Renal cortex interstitium (tissue), 15 donors: Measurements from ENCODE around the gene GOLGA5. TPM values are rescaled to one million over a fixed set of nuclear protein-coding genes. Genes with fewer than 3 reads are reported as not detected.
"Not testable (repeated sequence)": the region's sequence is repeated elsewhere in the genome, so short reads cannot be mapped to it uniquely, and the experiment has no call there.

Experiments used
- DNase-seq, 11 donors: peaks; one replicate each; pipeline ENCODE4 v3.0.0-alpha.2; 2013; ENCODE audit warnings: low read depth in 9 of 11, low spot score in 4 of 11; ENCODE audit errors: extremely low read depth in 1 of 11
- long read RNA-seq, 16 experiments: transcript quantifications; one replicate each; lab custom pipeline, GENCODE V29; 2026
- polyA plus RNA-seq, 3 donors: library from polyadenylated mRNA; unstranded; fragments of 120-200 nt; gene quantifications; one replicate each; pipeline ENCODE4 v1.2.1, GENCODE V29; 2013; ENCODE audit not compliant: insufficient read length in 3 of 3

The GOLGA5 gene
- 10 to 100 TPM; 37.7 to 47.2 (median 39.4) TPM for polyA plus RNA-seq
- long read RNA-seq, donor 1, partial matches to known transcripts: 0 of 4 reads
- long read RNA-seq, donor 1, other reads (novel, unspliced or antisense): 0 of 4 reads
- long read RNA-seq, donor 2, partial matches to known transcripts: 6 of 10 reads
- long read RNA-seq, donor 2, other reads (novel, unspliced or antisense): 0 of 10 reads
- long read RNA-seq, donor 3, transcript GOLGA5-201 (13 exons, 2,969 nt): major isoform, 8 of 33 reads
- long read RNA-seq, donor 3, partial matches to known transcripts: 25 of 33 reads
- long read RNA-seq, donor 3, other reads (novel, unspliced or antisense): 0 of 33 reads
- long read RNA-seq, donor 4, partial matches to known transcripts: 0 of 4 reads
- long read RNA-seq, donor 4, other reads (novel, unspliced or antisense): 0 of 4 reads
- long read RNA-seq, donor 5: 0 reads
- long read RNA-seq, donor 6, partial matches to known transcripts: 15 of 18 reads
- long read RNA-seq, donor 6, other reads (novel, unspliced or antisense): 0 of 18 reads
- long read RNA-seq, donor 7, partial matches to known transcripts: 8 of 12 reads
- long read RNA-seq, donor 7, other reads (novel, unspliced or antisense): 0 of 12 reads
- long read RNA-seq, donor 8: 0 reads
- long read RNA-seq, donor 9, transcript GOLGA5-201 (13 exons, 2,969 nt): major isoform, 5 of 13 reads
- long read RNA-seq, donor 9, partial matches to known transcripts: 8 of 13 reads
- long read RNA-seq, donor 9, other reads (novel, unspliced or antisense): 0 of 13 reads
- long read RNA-seq, donor 10, partial matches to known transcripts: 15 of 18 reads
- long read RNA-seq, donor 10, other reads (novel, unspliced or antisense): 0 of 18 reads
- long read RNA-seq, donor 11, partial matches to known transcripts: 0 of 1 reads
- long read RNA-seq, donor 11, other reads (novel, unspliced or antisense): 0 of 1 reads
- long read RNA-seq, donor 12: 0 reads
- long read RNA-seq, donor 13: 0 reads
- long read RNA-seq, donor 14, transcript GOLGA5-201 (13 exons, 2,969 nt): major isoform, 5 of 5 reads
- long read RNA-seq, donor 14, partial matches to known transcripts: 0 of 5 reads
- long read RNA-seq, donor 14, other reads (novel, unspliced or antisense): 0 of 5 reads
- long read RNA-seq, donor 15, partial matches to known transcripts: 0 of 2 reads
- long read RNA-seq, donor 15, other reads (novel, unspliced or antisense): 0 of 2 reads
- long read RNA-seq, donor 16, transcript GOLGA5-201 (13 exons, 2,969 nt): major isoform, 9 of 26 reads
- long read RNA-seq, donor 16, partial matches to known transcripts: 17 of 26 reads
- long read RNA-seq, donor 16, other reads (novel, unspliced or antisense): 0 of 26 reads

DNA sequence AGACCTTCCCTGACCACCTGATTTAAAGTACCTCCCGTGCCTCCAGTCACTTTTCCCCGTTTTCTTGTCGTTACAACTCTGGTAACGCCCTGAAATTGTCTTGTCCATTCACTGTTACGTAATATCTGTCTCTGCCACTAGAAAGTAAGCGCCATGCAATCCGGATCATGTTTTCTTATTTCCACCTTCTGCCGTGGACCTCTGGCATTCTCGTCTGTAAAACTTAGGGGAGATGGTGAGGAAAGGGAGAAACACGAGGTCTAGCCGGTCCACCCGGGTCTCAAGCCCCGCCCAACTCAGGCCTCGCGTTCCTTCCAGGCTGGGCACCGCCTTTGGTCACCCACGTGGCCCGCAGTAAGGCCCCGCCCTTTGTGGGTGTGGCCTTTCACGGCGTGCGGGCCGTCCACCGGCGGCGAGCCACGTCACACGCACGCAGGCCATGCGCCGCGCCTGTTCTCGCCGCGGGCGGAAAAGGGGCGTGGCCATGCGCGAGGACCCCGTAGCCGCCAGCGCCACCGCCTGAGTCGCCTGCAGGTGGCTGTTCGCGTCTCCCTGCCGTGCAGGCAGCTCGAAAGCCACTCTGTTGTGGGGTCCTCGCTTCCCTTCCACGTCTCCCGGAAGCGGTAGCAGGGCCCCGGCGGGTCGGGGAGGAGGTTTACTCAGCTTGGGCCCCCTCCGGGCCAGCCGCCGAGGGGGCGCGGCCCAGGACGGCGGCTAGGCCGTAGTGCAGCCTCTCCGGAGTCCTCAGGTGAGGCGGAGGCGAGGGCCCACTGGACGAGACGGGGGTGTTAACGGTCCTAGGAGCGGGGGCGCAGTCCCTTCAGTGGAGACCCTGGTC lies at the start of gene GOLGA5:
Gene GOLGA5 (plus strand): TSS at position 597 of the 838 bp plus-strand sequence. CDS start 3,133 bp downstream, outside the sequence.
- DNase-seq: peak; percentile 93 to 99 (median 97)

DNA sequence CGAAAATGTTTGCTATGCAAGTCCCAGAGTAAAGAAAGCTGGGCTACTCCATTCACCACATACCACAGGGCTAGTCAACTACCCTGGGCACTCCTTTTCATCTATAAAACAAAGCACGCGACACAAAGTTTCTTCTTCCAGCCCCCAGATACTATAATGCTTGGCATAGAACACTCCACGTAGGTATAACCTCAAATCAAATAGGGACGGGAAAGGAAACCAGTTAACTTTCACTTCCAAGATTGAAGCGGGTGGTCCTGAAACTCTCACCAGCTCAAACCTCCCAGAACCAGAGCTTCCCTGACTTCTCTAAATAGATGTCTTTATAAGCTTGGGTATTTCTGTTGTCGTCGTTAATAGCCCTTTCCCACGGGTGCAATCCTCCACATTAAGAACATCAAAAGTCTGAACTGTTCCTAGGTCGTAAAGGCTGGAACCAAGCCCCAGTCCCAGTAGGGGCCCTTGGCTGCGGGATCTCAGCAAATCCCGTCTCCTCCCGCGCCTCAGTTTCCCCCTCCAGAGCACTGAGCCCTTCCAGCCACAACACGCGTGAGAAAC lies 46.3 kb upstream of the GOLGA5 start:
- DNase-seq: peak in 2 of 11 donors; percentile 16 to 18

GRCh38 chr14:92748259-92749016 lies 45.7 kb upstream of the GOLGA5 start, which contains the start of gene LGMN:
LGMN (minus strand) TSS chr14:92748627; CDS start chr14:92732786, 15,841 bp downstream.
- peak; percentile 65 to 92 (median 85) for DNase-seq

DNA sequence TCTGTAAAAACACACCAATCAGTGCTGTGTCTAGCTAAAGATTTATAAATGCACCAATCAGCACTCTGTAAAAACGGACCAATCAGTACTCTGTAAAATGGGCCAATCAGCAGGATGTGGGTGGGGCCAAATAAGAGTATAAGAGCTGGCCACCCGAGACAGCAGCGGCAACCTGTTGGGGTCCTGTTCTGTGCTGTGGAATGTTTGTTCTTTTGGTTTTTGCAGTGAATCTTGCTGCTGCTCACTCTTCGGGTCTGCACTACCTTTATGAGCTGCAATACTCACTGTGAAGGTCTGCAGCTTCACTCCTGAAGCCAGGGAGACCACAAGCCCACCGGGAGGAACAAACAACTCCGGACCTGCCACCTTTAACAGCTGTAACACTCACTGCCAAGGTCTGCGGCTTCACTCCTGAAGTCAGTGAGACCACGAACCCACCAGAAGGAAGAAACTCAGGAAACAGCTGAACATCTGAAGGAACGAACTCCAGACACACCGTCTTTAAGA lies 43.8 kb upstream of the GOLGA5 start:
- DNase-seq: not testable (repeated sequence)

DNA sequence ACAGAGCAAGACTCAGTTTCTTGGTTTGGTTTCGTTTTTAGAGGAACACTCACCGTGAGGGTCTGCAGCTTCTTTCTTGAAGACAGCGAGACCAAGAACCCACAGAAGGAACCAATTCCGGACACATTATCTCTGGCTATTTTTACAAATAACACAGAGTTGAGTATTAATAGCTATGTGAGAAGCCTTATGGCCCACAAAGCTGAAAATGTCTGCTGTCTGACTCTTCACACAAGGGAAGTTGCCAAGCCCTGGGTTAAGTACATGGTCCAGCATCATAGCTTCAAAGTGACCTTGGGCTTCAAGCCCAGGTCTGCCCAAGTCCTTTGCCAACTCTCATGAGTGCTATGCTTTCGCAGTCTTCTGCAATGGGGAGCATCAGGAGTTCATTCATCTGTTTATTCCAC lies 43.1 kb upstream of the GOLGA5 start:
- DNase-seq: no peak

- no peak for DNase-seq
Measured at GRCh38 chr14:92751819-92752218, 42.3 kb upstream of the GOLGA5 start.

DNA sequence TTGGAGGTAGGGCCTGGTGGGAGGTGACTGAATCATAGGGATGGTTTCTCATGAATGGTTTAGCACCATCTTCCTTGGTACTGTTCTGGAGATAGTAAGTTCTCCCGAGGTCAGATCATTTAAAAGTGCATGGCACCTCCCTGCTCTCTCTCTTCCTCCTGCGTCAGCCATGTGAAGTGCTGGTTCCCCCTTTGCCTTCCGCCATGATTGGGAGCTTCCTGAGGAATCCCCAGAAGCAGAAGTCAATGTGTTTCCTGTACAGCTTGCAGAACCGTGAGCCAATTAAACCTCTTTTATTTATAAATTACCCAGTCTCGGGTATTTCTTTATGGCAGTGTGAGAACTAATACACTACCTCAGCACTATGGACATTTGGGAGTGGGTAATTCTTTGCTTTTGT lies 40.9 kb upstream of the GOLGA5 start:
- no peak for DNase-seq

GRCh38 chr14:92754966-92755365 lies 39.1 kb upstream of the GOLGA5 start:
- no peak for DNase-seq

DNA sequence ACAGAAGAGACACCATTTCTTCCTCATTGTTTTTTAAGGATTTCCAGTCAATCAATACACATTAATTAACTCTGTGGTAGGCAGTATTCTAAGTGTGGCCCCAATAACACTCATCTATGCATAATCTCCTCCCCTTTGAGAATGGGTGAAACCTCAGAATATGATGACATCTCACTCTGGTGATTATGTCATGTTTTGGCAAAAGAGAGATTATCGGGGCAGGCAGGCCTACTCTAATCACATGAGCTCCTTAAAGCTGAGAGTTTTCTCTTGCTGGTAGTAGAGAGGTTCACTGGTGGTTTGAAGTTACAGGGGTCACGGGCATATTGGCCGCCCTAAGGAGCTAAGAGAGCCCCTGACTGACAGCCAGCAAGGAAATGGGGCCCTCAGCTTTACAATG lies 38.6 kb upstream of the GOLGA5 start:
- DNase-seq: no peak

- no peak for DNase-seq
Measured at GRCh38 chr14:92756446-92756845, 37.7 kb upstream of the GOLGA5 start.

DNA sequence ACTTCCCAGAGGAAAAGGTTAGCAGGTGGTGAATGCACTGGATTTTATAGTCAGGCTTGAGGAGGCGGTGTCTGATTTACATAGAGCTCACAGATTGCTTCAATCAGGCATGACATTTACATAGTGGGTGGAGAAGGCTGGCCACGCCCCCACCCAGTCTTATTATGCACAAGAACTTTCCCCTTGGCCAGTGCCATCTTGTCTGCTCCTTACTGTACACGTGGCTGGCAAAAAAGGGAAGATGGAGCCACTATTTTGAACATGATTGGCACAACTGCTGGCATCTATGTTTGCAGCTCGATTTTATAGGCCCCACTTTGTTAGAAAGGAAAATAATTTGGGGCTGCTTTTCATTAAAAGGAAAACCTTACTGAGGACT lies 34.8 kb upstream of the GOLGA5 start:
- DNase-seq: no peak

DNA sequence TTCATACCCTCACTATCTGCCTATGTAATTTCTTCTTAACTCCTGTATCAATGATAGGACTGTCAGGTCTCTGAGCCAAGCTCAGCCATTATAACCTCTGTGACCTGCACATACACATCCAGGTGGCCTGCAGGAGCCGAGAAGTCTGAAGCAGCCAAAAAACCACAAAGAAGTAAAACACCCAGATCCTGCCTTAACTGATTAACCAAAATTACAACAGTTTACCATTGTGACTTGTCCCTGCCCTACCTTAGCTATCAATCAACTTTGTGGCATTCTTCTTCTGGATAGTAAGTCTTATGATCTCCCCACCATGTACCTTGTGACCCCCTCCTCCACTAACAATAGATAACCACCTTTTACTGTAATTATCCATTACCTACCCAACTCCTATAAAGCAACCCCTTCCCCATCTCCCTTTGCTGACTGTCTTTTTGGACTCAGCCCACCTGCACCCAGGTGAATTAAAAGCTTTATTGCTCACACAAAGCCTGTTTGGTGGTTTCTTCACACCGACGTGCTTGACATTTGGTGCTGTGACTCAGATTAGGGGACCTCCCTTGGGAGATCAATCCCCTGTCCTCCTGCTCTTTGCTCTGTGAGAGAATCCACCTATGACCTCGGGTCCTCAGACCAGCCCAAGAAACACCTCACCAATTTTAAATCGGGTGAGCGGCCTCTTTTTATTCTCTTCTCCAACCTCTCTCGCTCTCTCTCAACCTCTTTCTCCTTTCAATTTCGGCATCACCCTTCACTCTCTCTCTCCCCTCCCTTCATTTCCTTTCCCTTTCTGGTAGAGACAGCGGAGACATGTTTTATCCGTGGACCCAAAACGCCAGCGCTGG lies 34.2 kb upstream of the GOLGA5 start:
- DNase-seq: no peak

GRCh38 chr14:92760524-92760805 lies 33.6 kb upstream of the GOLGA5 start:
- DNase-seq: no peak

GRCh38 chr14:92763666-92764631 lies 30.2 kb upstream of the GOLGA5 start:
- DNase-seq: not testable (repeated sequence)

GRCh38 chr14:92768236-92768635 lies 25.9 kb upstream of the GOLGA5 start:
- DNase-seq: peak in 3 of 11 donors; percentile 20 to 49 (median 24)
